Effector CD8-positive, alpha-beta T cell (primary cell): Measurements from ENCODE around the gene RASL11B.

Source experiments
- DNase-seq: peaks from one replicate; lab custom pipeline; 2025; lab: John Stamatoyannopoulos, UW

Gene RASL11B

DNA sequence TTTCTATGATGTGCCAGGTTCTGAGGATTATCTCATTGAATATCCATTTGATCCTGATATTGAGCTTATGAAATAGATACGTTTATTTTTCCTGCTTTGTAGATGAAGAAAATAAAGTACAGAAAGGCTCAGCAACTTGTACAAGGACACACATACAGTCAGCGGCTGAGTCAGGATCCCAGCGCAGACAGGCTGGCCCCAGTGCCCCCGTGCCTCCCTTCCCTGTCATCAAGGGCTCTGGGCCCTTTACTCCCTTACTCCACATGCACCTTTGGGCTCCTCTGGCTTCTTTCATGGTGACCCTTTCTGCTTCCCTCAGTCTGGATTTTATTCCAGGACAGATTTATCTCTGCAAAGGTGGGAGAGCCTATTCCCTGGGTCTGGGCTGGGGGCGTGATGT lies 12.8 kb downstream of the RASL11B start:
- no peak for DNase-seq

DNA sequence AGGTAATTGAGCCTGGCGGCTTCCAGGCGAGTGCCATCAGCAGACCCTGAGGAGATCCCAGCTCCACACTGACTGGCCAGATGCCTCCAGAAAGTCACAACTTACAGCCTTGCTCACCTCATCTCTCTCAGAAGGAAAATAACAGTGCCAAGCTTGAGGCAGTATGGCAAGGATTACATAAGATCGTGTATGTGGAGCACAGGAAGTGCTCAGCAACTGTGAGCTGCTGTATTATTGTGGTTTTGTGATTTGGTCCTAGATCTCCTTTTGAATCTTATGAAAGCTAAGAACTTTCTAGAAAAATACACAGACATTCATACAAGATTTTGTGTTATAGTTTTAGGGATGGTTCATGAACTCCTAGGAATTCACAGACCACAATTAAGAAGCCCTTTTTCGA lies 14.0 kb downstream of the RASL11B start:
- DNase-seq = no peak

- DNase-seq = no peak
Observed at GRCh38 chr4:52877036-52877435, 14.9 kb downstream of the RASL11B start.

- DNase-seq = no peak
Observed at GRCh38 chr4:52877694-52878093, 15.6 kb downstream of the RASL11B start.

GRCh38 chr4:52879471-52879870 lies 17.4 kb downstream of the RASL11B start:
- DNase-seq = no peak

DNA sequence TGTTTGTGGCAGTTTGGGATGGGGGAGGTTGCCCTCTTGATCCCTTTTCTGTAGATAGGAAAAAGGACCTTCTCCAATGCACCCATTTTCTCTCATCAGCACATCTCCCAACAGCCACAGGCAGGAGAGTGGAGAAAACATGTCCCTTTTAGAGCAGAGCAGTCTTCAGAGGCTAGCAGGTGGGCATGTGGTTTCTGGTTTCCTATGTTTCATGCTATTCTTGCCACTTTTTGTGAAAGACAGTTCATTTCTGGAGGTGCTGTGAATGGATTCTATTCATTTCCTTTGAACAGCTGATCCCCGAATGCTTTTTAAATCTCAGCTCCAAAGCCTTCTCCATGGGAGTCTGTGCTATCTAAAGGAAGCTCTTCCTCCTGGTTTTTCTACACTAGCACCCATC lies 18.9 kb downstream of the RASL11B start:
- no peak for DNase-seq

DNA sequence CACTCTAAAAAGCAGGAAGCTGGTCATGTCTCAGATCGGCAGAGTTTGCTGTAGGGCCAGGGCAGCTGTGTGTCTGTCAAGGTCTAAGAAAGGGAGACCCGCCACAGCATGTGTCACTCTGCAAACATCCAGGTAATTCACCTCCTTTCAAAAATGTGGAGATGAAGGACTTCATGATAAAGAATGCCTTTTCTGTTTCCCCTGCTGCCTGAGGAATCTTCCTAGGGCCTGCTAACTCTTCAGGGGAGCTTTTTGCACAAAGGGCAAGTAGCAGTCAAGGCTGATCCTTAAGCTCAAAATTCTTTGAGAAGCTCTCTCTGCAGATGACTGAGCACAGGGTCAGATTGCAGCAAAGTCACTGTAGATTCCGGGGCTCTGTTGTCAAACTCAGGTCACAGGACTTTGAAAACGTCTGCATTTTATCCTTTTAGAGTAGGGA lies 21.1 kb downstream of the RASL11B start:
- no peak for DNase-seq

DNA sequence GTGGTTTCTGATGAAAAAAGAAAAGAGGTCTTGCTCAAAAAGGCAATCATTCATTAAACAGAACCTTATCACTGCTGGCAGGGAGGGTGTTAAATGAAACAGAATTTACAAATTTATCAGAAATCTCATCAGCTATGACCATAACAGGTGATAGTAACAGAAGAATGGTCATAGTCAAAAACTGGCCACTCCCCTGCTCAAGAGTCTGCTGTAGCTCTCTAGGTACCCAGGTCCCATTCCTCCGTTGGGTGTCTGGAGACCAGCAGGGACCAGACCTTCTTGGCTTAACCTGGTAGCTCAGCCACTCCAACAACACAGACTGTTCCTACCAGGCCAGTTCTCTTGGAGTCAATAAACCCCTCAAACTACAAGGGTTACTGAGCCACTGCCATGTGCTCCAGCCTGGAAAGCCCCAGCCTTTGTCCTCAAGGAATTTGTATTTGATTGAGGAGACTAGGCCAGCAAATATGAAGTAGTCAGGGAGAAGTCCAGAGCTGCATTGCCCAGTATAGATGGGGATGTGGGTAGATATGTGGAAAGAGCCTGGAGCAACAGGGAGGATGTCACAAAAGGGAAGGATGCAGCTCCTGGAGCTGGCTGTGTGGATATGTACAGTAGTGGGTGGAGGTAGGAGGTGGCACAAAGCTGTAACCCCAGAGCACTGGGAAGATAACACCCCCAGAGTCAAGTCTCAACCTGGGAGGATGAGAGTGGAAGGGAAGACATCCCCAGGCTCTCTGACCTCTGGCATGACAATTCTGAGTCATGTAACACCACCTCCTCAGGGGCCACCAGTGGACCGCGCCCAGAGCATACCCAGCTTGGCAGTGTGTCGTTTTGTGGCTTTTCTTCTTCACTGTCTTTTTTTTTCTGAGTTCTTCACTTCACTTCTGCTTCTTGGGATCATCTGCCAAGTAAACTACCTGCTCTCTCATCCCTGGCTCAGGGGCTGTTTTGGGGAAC lies 21.9 kb downstream of the RASL11B start:
- no peak for DNase-seq

GRCh38 chr4:52884994-52885393 lies 22.9 kb downstream of the RASL11B start:
- DNase-seq = no peak

GRCh38 chr4:52889354-52889753 lies 27.2 kb downstream of the RASL11B start:
- DNase-seq = no peak

DNA sequence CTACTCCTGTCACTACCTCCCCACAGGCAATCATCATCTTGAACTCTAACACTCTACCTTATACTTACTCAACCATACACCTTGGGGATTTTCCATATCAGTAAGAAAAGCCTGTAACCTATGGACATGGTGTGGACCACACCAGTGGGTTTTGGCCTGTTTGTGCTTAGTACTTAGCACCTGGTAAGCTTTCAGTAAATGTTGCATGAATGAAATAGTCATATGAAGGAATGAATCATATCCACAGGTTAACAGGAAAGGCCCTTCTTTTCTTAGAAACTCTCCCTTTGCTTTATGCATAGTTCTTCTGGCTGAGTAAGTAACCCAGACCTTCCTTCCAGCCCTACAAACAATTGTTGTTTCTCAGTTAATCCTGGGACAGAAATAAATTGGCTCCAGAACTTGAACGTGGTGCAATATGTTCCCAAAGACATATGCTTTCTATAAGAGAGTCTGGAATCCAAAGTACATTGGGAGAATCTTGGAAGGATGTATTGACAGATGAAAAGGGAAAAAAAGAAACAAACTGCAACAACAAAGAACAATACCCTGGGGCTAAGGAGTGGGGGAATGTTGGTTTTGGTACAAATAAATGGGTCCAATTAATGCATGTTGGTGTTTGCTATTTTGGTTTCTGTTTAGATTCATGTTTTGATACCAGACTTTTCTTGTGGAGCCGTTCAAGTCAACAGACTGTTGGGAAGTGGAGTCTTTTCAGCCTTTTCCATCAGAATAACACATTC lies 27.8 kb downstream of the RASL11B start:
- no peak for DNase-seq

DNA sequence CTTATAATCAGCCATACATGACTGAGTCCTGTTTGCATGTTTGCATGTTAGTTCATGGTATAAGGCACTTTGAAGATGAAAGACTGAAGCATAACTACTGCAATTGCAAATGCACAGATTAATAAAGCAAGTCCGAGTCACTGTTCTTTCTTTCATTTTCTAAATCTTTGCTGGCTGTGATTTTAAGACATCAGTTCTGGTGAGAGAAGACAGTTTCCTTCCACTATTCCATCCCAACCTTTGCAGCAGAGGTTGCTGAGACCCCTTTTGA lies 28.3 kb downstream of the RASL11B start:
- DNase-seq = no peak

DNA sequence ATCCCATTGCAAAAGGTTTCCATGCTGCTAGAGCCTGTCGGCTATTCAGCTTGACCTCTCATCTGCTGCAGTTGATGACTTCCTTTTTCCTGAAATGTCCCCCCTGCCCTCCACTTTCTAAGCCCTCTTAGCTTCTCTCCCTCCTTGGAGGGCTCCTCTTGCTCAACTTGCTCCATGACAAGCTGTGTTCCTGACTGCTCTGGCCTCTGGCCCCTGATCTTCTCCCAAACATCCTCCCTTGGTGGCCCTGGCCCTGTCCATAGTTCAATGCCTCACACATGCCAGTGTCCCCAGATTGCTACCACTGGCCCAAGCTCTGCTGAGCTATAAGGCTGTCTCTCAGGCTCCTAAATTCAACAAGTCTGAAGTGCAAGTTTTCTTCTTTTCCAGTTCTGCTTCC lies 29.6 kb downstream of the RASL11B start:
- no peak for DNase-seq

DNA sequence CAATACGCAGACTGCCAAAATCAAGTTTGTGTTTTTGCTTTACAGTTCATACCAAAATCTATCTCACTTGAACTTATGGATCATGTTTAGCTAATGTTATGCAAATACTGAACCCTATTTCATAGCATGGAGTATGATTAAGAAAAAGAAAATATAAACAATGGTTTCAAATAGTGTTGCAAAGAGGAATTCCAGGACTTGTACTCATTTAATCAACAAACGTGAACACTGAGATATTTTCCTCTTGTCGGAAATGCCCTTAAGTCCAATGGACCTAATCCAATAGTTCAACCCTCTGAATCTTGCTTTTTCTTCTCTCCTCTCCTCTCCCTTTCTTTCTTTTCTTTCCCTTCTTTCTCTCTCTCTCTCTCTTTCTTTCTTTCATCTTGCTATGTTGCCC lies 30.8 kb downstream of the RASL11B start:
- no peak for DNase-seq

DNA sequence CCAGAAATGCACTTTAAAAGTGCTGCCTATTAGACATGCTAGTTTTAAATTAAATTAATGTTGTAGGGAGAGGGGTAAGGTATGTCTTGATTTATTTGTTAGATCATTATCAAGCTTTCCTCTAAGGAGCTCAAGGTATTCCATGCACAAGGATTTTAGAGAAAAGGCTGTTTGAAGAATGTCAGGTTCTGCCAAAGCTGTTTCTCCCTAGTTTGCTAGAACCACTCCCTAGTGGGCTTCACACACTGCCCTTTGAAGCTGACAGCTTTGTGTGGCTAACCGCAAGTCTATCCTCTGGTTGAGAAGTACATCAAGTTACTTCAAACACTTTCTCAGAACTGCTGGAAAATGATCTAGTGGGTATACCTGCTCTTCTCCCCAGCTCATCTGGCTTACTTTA lies 32.3 kb downstream of the RASL11B start:
- DNase-seq = no peak

DNA sequence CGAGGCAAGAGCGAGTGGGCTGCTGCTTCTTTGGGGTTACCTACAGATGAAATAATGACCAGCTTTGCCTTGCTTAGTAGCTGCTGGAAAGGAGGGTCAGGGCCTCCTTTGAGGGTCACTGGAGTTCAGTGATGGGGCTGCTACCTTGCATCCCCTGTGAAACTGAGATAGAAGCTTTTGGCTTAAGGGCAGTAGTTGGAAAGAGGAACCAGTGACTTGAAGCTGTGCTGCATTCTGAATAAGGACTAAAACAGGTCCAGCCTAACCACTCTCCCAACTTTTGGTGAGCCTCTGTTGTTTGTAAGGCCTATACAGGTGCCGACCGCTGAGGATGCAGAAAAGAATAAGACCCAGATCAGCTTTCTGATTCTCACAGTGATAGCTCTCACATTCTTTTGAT lies 41.2 kb downstream of the RASL11B start:
- DNase-seq = no peak

GRCh38 chr4:52904421-52904820 lies 42.3 kb downstream of the RASL11B start:
- DNase-seq = no peak

DNA sequence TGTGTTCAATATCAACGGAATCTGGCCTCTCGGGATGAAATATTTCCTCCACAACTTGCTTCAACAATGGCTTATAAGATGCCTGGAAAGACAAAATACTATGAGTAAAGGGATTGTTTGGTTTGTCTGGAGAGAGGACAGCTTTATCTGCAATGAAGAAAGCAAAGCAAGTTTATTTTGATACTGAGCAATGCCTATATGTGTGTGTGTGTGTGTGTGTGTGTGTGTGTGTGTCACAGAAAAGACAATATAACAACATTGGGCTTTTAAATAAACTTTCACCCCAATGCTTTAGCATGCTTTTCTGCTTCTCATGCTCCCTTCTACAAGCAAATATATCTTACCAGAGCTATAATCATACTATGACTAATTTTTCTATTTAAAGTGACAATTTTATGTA lies 45.4 kb downstream of the RASL11B start:
- no peak for DNase-seq

GRCh38 chr4:52910115-52910514 lies 48.0 kb downstream of the RASL11B start:
- DNase-seq = no peak

DNA sequence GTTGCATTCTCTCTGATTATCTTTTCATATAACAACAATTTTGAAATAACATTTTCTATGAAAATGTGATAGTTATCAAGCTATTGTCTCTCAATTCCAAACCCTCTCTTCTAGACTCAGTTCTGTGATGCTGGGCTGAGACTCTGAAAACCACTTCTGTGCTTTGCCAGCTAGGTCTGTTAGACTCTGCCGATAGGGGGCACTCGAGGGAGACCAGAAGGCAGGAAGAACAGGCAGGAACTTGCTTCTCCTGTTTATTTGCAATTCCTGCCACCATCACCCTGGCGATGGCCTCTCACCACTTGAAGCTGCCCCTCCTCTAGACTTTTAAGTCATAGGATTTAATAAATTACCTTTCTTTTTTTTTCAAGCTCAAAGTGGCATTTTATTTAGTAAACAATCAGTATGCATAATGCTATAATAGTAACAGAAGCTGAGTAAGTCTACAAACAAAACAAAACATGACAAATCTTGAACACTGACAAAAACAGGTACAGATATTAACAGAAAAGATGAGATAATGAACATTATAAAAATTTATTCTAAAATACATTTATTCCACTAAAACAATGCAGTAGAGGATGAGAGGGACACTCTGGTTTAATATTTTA lies 49.7 kb downstream of the RASL11B start:
- DNase-seq = peak; percentile 17

DNA sequence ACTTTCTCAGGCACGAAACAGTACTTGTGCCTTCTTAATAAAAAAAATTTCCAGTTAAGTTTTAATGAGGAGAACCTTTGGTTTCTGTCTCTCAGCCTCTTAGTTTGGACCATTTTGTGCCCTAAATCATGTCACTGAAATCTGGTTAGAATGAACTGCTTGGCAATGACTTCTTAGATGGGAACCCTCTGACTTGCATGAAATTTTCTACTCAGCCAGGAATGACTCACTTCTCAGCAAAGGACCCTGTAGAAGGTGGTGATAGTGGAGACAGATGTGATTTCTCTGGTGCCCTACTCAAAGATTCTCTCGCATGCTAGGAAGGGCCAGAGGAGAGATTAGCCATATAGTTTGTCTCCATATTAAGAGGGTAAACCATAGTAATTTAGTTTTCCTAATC lies 50.5 kb downstream of the RASL11B start:
- no peak for DNase-seq

GRCh38 chr4:52914051-52914605 lies 52.0 kb downstream of the RASL11B start:
- DNase-seq = no peak

- no peak for DNase-seq
Observed at GRCh38 chr4:52915191-52915590, 53.1 kb downstream of the RASL11B start.
